ENCODE results near the gene ST7L.

The ST7L gene

DNA sequence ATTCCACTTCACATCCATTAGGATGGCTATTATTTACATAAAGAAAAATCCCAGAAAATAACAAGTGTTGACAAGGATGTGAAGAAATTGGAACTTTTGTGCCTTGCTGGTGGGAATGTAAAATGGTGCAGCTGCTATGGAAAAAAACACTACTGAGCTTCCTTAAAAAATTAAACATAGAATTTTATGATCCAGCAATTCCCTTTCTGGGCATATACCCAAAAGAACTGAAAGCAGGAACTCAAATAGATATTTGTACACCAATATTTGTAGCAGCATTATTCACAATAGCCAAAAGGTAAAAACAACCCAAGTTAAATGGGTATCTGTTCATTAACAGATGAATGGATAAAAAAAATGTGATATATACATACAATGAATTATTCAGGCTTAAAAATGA lies 64.5 kb downstream of the ST7L start:
- peaks cover 17% of the 10 kb centered on the region for H3K36me3 ChIP-seq (ENCODE audit: insufficient read depth, low read length)
- H3K9me3 ChIP-seq (ENCODE audit: low read length): no peaks in the 10 kb centered on the region
- no peak overlapping the region for H2AFZ ChIP-seq (ENCODE audit: low read depth, low read length)
- no peaks in the 10 kb centered on the region for H3K27me3 ChIP-seq (ENCODE audit: insufficient read depth, low read length)
- H3K4me1 ChIP-seq (ENCODE audit: insufficient read depth, low read length): peaks cover 4% of the 10 kb centered on the region
- no peak overlapping the region for H3K4me3 ChIP-seq (ENCODE audit: low read length)

DNA sequence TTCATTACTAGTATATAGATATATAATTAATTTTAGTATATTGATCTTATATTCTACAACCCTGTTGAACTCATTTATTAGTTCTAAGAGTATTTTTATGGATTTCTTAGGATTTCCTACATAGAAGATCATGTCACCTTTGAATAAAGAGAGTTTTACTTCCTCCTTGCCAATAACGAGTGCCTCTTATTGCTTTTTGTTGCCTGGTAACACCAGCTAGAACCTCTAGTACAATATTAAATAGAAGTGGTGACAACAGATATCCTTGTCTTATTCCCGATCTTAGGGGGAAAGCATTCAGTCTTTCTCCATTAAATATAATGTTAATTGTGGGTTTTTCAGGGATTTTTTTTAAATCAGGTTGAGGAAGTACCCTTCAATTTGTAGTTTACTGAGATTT lies 69.4 kb downstream of the ST7L start:
- Histone ChIP-seq H3K9me3 (ENCODE audit: low read length) (no peaks in the 10 kb centered on the region), H2AFZ (ENCODE audit: low read depth, low read length) (no peak overlapping the region), H3K36me3 (ENCODE audit: insufficient read depth, low read length) (peaks cover 25% of the 10 kb centered on the region), H3K27me3 (ENCODE audit: insufficient read depth, low read length) (no peaks in the 10 kb centered on the region), H3K4me3 (ENCODE audit: low read length) (no peak overlapping the region), H3K4me1 (ENCODE audit: insufficient read depth, low read length) (no peaks in the 10 kb centered on the region)

DNA sequence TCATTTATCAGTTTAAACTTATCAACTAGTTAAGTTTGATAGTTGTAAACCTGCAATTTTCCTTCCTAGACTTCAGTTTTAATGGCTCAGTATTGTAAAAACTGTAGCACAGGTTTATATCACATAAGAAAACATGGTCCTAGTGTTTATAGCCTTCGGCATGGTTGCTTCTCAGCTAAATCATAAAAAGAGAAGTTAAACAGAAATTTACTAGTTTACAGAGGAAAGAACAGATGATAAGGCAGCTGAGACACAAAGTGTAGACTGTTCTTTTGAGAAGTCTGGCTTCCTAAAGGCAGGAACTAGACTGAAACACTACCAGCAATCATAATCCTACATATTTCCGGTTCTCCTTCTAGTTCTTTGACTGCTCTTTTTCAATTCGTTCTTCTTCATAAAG lies 70.4 kb downstream of the ST7L start:
- Histone ChIP-seq H3K36me3 (ENCODE audit: insufficient read depth, low read length) (peaks cover 22% of the 10 kb centered on the region), H3K27me3 (ENCODE audit: insufficient read depth, low read length) (no peaks in the 10 kb centered on the region), H2AFZ (ENCODE audit: low read depth, low read length) (no peak overlapping the region), H3K9me3 (ENCODE audit: low read length) (no peaks in the 10 kb centered on the region), H3K4me1 (ENCODE audit: insufficient read depth, low read length) (no peaks in the 10 kb centered on the region), H3K4me3 (ENCODE audit: low read length) (no peak overlapping the region)

DNA sequence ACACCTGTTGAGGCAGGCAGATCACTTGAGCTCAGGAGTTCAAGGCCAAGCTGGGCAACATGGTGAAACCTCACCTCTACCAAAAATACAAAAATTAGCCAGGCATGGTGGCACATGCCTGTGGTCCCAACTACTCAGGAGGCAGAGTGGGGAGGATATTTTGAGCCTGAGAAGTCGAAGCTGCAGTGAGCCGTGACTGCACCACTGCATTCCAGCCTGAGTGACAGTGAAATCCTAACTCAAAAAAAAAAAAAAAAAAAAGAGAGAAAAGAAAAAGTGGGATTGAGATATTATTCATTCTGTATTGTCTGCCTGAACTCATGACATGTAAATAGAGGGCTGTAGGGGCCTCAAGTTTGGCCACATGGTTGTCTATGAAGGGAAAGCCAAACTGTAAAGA lies 72.9 kb downstream of the ST7L start:
- no peaks in the 10 kb centered on the region for H3K4me1 ChIP-seq (ENCODE audit: insufficient read depth, low read length)
- no peaks in the 10 kb centered on the region for H3K9me3 ChIP-seq (ENCODE audit: low read length)
- H3K27me3 ChIP-seq (ENCODE audit: insufficient read depth, low read length): no peaks in the 10 kb centered on the region
- no peak overlapping the region for H3K4me3 ChIP-seq (ENCODE audit: low read length)
- no peak overlapping the region for H2AFZ ChIP-seq (ENCODE audit: low read depth, low read length)
- H3K36me3 ChIP-seq (ENCODE audit: insufficient read depth, low read length): peaks cover 25% of the 10 kb centered on the region

DNA sequence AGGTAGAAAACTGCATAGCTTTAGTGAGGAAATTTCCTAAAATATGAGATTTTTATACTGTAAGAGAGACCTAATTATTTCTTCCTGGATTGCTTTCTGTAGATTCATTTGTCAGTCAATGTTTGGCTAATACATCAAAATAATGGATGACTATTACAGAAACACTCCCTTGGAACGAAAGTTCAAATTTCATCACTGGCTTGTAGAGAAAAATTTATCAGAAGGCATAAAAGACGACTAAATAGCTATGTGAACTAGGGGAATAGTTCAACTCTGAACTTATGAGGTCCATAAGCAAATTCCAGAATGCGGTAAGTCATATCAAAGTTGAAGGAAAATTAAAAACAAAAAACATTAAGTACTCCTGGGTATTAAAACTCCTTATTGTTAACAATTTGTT lies 74.2 kb downstream of the ST7L start:
- no peak overlapping the region for H2AFZ ChIP-seq (ENCODE audit: low read depth, low read length)
- H3K36me3 ChIP-seq (ENCODE audit: insufficient read depth, low read length): peaks cover 35% of the 10 kb centered on the region
- H3K4me3 ChIP-seq (ENCODE audit: low read length): no peak overlapping the region
- H3K9me3 ChIP-seq (ENCODE audit: low read length): no peaks in the 10 kb centered on the region
- H3K27me3 ChIP-seq (ENCODE audit: insufficient read depth, low read length): no peaks in the 10 kb centered on the region
- H3K4me1 ChIP-seq (ENCODE audit: insufficient read depth, low read length): no peaks in the 10 kb centered on the region

DNA sequence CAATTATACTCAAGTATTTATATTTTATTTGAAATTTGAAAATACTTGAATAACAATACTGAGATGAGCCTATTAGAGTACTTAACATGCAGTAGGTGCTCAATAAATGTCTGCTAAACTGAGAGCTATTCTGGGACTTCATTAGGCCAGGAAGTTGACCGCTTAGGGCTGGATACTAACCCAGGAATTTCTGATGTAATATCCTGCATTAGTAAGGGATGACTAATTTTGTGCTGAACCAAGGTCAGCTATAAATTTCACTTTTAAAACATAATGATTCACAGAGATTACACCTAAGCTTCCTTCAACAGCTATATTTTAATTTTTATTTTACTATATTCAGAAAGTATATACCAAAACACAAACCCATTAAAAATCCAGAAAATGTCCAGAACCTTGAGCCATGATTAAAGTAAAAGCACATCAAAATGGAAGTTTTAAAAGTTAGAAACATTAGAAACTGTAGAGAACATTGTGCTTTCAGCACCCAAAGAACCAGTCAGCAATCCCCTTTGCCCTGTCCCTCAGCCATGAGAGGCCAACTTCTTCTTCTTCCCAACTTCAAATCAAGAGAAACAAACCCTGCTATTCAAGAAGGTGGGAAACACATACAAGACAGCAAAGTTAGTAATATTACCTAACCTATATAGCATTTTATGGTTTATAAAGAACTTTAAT lies 74.8 kb downstream of the ST7L start:
- Histone ChIP-seq H3K4me3 (ENCODE audit: low read length) (no peak overlapping the region), H3K27me3 (ENCODE audit: insufficient read depth, low read length) (no peaks in the 10 kb centered on the region), H3K36me3 (ENCODE audit: insufficient read depth, low read length) (peaks cover 38% of the 10 kb centered on the region), H3K9me3 (ENCODE audit: low read length) (no peaks in the 10 kb centered on the region), H2AFZ (ENCODE audit: low read depth, low read length) (no peak overlapping the region), H3K4me1 (ENCODE audit: insufficient read depth, low read length) (no peaks in the 10 kb centered on the region)

DNA sequence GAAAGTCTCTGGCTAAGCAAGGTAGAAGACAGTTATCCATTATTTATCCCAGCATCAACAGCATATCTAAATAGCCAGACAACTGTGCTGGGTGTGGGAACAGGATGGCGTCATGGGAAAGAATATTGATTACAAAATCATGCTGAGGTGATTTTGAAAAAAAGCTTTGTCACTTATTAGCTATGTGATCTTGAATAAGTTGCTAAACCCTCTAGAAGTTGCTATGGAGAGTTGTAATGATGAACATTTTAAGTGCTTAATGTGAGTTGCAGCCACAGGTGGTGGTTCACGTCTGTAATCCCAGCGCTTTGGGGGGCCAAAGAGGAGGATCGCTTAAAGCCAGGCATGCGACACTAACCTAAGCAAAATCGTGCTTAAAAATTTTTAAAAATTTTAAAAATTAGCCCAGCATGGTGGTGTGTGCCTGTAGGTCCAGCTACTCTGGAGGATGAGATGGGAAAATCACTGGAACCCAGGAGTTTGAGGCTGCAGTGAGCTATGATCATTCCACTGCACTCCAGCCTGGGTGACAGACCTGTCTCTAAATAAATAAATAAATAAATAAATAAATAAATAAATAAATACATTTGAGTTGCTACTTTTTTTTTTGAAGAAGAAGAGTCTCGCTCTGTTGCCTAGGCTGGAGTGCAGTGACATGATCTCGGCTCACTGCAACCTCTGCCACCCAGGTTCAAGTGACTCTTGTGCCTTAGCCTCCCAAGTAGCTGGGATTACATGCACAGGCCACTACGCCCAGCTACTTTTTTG lies 76.6 kb downstream of the ST7L start:
- Histone ChIP-seq H3K36me3 (ENCODE audit: insufficient read depth, low read length) (peaks cover 37% of the 10 kb centered on the region), H3K27me3 (ENCODE audit: insufficient read depth, low read length) (no peaks in the 10 kb centered on the region), H3K4me3 (ENCODE audit: low read length) (no peak overlapping the region), H2AFZ (ENCODE audit: low read depth, low read length) (no peak overlapping the region), H3K4me1 (ENCODE audit: insufficient read depth, low read length) (no peaks in the 10 kb centered on the region), H3K9me3 (ENCODE audit: low read length) (no peaks in the 10 kb centered on the region)

DNA sequence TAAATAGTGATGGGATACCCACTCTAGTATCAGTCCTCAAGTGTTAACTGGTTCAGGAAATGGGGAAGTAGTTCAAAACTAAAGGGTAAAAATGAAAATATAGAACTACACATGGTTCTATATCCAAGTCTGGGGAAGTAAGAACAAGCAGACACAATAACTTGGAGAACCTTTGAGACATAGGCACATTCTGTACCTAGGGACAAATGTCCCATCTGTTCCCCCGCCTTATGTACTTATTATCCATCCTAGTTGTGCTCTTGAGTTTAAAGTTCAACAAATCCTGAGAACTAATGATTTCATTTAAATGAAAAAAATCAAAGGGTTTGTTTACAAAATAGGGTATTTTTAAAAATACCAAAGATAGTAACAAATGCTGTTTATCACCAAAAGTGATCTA lies 77.6 kb downstream of the ST7L start:
- peaks cover 35% of the 10 kb centered on the region for H3K36me3 ChIP-seq (ENCODE audit: insufficient read depth, low read length)
- no peaks in the 10 kb centered on the region for H3K9me3 ChIP-seq (ENCODE audit: low read length)
- H3K4me3 ChIP-seq (ENCODE audit: low read length): no peak overlapping the region
- H2AFZ ChIP-seq (ENCODE audit: low read depth, low read length): no peak overlapping the region
- no peaks in the 10 kb centered on the region for H3K4me1 ChIP-seq (ENCODE audit: insufficient read depth, low read length)
- no peaks in the 10 kb centered on the region for H3K27me3 ChIP-seq (ENCODE audit: insufficient read depth, low read length)

DNA sequence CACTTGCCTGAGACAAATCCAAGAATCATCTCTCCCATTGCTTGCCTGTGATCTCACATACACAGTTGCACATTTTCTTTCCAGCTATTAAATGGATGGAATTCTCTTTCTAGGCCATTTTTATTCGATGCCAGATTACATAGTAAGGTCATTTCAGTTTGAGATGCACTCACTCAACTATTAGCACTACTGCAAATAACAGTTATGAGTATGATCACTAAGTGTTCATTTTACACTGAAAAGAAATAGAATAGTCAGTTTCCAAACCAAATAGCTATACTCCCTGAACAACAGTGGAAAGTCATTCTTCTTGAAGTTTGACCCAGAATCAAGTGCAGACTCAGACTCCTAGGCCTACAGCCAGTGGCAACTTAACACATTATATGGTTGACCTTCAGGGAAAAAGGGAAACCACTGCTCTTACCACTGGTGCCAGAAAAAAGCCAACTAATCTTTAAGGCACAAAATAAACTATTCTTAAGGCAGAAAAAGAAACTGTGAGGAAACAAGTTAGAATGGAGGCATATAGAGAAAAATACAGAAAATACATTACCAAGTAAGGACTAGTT lies 78.6 kb downstream of the ST7L start:
- Histone ChIP-seq H3K4me3 (ENCODE audit: low read length) (no peak overlapping the region), H3K27me3 (ENCODE audit: insufficient read depth, low read length) (no peaks in the 10 kb centered on the region), H3K4me1 (ENCODE audit: insufficient read depth, low read length) (no peaks in the 10 kb centered on the region), H3K9me3 (ENCODE audit: low read length) (no peaks in the 10 kb centered on the region), H3K36me3 (ENCODE audit: insufficient read depth, low read length) (peaks cover 34% of the 10 kb centered on the region), H2AFZ (ENCODE audit: low read depth, low read length) (no peak overlapping the region)

DNA sequence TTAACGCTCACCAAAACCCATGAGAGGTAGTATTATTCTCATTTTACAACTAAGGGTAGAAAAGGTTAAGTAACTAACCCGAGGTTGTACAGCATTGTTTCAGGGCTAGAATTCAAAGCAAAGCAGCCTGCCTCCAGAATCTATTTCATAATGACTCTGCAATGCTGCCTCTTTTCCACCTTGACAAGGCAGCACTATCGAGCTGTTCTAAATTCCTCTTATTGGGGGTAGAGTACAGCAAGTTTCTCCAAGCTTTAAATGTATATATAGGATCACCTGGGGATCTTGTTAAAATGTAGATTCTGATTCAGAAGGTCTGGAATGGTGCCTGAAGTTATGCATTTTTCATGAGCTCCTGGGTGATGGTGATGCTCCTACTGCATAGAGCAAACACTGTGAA lies 80.1 kb downstream of the ST7L start:
- no peaks in the 10 kb centered on the region for H3K4me1 ChIP-seq (ENCODE audit: insufficient read depth, low read length)
- H3K36me3 ChIP-seq (ENCODE audit: insufficient read depth, low read length): peaks cover 37% of the 10 kb centered on the region
- H2AFZ ChIP-seq (ENCODE audit: low read depth, low read length): no peak overlapping the region
- H3K4me3 ChIP-seq (ENCODE audit: low read length): no peak overlapping the region
- H3K9me3 ChIP-seq (ENCODE audit: low read length): no peaks in the 10 kb centered on the region
- no peaks in the 10 kb centered on the region for H3K27me3 ChIP-seq (ENCODE audit: insufficient read depth, low read length)

DNA sequence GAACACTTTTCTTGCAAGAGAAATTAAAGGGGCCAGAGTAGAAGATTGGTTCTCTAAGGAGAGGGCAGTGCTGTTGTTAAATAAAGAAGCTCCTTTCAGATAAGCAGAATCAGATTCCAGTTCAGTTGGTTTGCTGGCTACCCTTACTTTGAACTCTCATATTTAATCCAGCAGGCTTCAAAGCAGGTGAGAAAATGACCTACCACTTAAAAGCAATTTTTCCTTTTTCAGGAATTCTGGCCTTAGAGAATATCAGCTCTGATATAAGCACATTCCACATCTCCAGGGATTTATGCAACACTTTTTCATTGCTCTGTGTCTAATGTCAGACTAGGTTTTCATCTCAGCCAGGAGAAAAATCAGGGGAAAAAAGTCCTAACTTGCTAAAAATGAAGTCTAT lies 81.5 kb downstream of the ST7L start:
- H3K36me3 ChIP-seq (ENCODE audit: insufficient read depth, low read length): peaks cover 35% of the 10 kb centered on the region
- no peak overlapping the region for H3K4me3 ChIP-seq (ENCODE audit: low read length)
- H3K9me3 ChIP-seq (ENCODE audit: low read length): no peaks in the 10 kb centered on the region
- H3K4me1 ChIP-seq (ENCODE audit: insufficient read depth, low read length): no peaks in the 10 kb centered on the region
- H2AFZ ChIP-seq (ENCODE audit: low read depth, low read length): no peak overlapping the region
- no peaks in the 10 kb centered on the region for H3K27me3 ChIP-seq (ENCODE audit: insufficient read depth, low read length)

DNA sequence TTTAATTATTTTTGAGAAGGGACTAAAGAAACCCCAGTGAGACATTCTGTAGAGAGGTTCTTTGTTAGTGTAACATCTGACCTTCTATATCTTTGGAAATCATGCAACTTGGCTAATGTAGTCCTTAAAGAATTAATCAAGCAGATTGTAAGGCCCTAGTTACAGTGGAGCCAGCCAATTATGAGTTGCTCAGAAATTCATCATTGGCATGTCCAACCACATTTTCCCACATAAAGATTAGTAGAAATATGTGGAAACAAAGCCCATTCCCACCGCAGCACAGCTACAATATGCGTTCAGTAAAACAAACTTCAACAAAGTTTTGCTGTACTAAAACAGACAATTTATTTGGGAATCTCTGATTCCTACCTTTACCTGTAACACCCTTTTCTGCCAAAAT lies 82.4 kb downstream of the ST7L start:
- peaks cover 32% of the 10 kb centered on the region for H3K36me3 ChIP-seq (ENCODE audit: insufficient read depth, low read length)

DNA sequence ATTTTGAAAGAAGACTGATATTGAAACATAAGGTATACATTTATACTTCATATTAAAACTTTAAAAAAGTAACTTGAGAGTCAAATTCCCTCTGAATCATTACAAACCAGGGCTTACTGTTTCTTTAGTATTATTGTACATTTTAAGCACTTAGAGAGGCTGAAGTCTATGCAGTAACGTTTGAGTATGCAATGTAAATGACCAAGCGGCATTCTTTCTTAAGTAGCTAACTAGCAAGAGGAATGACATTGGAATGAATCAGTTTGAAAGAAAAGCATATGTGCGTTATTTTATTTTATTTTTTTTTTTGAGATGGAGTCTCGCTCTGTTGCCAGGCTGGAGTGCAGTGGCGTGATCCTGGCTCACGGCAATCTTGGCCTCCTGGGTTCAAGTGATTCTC lies 85.9 kb downstream of the ST7L start:
- Histone ChIP-seq H3K27me3 (ENCODE audit: insufficient read depth, low read length) (no peaks in the 10 kb centered on the region), H3K4me3 (ENCODE audit: low read length) (no peak overlapping the region), H2AFZ (ENCODE audit: low read depth, low read length) (no peak overlapping the region), H3K9me3 (ENCODE audit: low read length) (no peaks in the 10 kb centered on the region), H3K36me3 (ENCODE audit: insufficient read depth, low read length) (peaks cover 11% of the 10 kb centered on the region), H3K4me1 (ENCODE audit: insufficient read depth, low read length) (peaks cover 4% of the 10 kb centered on the region)

More for the DNA sequence above, 82.4 kb downstream of the ST7L start:
- no peaks in the 10 kb centered on the region for H3K27me3 ChIP-seq (ENCODE audit: insufficient read depth, low read length)
- no peaks in the 10 kb centered on the region for H3K9me3 ChIP-seq (ENCODE audit: low read length)
- no peaks in the 10 kb centered on the region for H3K4me1 ChIP-seq (ENCODE audit: insufficient read depth, low read length)
- no peak overlapping the region for H3K4me3 ChIP-seq (ENCODE audit: low read length)
- no peak overlapping the region for H2AFZ ChIP-seq (ENCODE audit: low read depth, low read length)
